Left renal cortex interstitium (tissue), 4 donors: ENCODE data around the gene HGFAC. TPM values are rescaled to one million over a fixed set of nuclear protein-coding genes. Genes with fewer than 3 reads are reported as not detected.

Experiments used
- DNase-seq, 4 donors: peaks; one replicate each; pipeline ENCODE4 v3.0.0-alpha.2; 2013; ENCODE audit warnings: low read depth in 4 of 4, low spot score in 2 of 4, missing footprints in 1 of 4
- polyA plus RNA-seq, 4 donors: library from polyadenylated mRNA; unstranded; fragments of 120-200 nt; gene quantifications; one replicate each; pipeline ENCODE4 v1.2.1, GENCODE V29; 2013; ENCODE audit not compliant: insufficient read length in 4 of 4

HGFAC gene
- polyA plus RNA-seq, 4 donors = 0.78 to 4.1 (median 1.7) TPM

DNA sequence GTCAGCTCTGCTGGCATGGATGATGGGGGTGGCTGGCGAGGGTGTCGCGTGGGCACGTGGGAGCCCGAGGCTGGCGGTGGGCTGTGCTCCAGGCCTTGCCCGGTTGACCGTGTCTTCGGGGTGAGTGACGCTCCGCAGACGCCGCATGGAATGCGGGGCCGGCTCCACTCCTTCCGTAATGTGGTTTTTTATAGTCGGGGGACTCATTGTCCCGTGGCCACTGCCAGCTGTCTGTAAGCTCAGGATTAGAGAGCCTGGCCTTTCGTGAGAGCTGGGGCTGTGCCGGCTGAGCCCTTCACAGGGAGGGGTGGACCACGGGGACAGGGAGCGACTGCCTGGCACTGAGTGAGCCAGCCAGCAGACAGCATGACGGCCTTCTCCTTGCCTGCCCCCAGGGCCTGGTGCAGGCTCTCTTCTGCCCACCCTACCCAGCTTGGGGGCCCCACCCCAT, 41.7 kb downstream of the HGFAC start:
- DNase-seq = no peak

DNA sequence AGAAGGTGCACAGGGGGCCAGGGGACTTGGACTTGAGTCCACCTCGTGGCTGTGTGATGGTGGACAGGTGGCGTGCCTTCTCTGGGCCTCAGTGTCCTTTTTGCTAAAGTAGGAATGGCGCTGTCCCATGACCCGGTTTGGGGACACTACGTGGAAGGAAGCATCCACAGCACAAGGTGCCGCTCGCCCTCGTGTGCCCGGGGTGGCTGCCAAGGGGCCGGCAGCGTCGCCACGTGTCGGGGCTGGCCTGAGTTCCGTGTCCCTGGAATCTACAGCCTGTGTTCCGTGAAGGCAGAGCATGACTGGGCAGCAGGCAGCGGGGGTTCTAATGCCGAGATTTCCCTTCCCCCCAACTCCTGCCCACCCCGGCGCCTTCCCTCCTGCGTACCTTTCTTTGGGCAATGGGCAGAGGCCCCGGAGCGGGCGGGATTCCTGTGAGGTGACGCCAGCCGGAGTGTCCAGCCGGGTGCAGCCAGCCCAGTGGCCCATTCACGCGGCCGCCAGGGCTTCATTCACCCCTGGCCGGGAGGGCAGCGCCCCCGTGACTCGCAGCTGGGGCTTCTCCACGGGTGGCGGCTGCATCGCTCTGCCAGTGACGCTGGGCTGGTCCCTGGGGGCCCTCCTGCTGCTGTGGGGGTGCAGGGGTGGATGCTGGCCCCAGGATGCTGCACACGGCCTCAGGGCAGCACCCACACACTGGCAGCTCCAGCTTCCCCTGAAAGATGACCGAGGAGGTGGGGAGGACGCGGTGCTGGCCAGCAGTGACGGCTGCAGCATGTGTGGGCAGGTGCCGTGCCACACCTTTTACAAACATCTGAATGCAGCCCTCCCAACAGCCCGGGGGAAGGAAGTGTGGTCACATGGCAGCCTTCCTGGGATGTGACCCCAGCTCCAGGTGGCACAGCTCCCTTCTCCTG, 42.5 kb downstream of the HGFAC start:
- DNase-seq = peak in 1 of 4 donors; percentile 38

DNA sequence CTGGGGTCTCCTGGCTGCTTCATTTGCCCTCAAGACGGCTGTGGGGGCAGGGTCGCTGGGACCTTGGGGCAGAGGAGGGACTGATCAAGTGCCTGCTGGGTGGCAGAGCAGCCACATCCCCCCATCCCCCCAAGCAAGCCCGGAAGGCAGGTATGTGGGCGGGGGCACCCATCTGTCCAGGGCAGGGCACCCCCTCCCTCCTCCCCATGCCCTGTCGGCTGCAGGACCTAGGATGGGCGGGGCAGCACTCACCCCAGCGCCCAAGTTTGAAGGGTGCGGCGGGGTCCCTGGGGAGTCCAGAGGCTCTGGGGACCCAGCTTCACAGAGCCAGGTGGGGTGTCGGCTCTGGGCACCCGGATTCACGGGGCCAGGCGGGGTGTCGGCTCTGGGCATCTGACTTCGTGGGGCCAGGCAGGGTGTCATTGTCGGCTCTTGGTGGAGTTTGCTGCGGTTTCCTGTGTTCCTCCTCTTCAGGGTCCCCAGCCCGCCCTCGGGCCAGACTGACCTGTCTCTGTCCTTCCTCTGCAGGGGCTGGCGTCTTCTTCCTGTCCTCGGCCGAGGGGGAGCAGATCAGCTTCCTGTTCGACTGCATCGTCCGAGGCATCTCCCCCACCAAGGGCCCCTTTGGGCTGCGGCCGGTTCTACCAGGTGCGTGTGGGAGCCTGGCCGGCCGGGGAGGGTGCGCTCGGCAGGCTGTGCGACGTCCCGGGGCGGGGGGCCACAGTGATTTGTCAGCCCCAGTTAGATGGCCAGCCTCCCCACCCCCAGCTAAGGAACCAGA, 43.4 kb downstream of the HGFAC start:
- DNase-seq = peak in 1 of 4 donors; percentile 32

DNA sequence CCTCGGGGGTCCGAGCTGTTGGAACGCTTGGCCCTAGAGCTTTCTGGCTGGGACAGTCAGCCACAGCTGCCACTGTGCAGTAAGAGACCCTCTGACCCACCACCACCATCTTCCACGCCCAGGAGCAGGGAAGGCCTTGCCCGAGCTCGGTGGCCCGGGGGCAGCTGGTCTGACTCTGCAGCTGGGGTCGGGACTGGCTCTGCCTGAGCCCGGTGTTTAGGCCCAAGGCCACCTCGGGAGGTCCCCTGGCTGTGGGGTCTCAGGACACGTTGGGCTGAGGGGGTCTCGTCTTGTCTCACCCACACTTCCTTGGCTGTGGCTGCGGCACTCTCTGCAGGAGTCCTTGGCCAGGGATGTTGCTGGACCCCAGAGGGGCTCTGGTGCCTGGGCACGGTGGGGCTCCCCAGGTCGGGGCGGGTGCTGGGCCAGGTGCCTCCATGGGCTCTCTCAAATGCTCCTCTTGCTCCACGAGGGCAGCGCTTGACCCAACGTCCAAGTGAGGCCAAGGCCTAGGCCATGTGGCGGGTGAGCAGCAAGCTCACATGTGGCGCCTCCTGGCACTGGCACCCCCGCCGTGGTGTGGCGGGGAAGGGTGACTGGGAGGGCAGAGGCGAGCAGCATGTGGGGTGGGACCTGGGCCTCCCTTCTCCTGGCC, 44.2 kb downstream of the HGFAC start:
- DNase-seq = no peak

DNA sequence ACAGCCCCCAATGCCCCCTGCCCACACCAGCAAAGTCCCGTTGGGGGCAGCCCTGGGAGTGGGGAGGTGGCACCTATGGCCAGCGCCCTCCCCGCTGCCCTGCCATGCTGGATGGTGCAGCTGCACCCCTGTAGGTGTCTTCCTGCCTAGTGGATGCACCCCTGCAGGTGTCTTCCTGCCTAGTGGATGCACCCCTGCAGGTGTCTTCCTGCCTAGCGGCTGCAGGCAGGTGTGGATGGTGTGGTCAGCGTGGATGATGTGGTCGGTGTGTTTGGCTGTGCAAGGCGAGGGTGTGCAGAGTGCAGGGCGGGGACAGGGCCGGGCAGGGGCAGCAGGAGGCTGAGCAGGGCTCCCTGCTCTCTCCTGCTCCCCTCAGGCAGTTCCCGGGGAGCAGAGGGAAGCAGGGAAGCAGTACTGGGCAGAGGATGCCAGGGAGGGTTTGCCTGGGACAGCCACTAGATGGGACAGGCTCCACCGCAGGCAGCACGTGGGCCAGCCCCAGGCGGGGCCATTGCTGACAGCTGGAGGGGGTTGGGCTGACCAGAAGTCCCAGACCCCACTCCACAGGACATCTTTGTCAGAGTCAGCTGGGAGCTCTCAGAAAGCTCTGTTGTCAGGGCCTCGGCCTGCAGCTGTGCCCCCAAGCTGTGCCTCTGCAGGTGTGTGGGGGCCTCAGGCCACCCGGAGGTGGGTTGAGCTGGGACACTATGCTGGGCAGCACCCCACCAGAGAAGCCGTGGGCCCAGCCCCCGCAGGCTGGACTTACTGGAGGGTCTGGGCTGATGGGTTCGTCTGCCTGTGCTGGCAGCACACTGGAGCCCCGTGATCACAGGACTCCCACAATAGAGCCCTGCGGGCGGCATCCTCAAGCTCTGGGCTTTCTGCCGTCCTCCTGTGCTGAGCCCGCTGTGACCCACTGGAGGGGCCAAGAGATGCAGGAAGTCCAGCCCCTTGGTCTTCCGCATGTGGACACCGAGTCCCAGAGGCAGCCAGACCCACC, 45.1 kb downstream of the HGFAC start:
- DNase-seq = no peak

DNA sequence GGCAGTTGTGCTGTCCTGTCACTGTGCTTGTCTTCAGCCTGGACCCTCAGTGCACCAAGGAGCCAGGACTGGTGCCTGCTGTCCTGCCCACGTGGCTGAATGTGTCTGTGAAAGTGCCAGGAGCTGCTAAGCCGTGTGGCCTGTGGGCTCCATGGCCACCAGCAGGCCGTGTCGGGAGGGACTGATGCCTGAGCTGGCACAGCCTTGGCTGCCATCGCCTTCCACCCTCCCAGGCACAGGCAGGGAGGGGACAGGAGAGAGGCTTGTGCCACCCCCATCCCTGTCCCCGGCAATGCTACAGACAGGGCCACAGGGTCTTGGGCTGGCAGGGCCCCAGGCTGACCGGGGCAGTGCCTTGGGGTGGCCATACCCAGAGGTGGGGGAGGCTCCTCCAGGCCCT, 46.1 kb downstream of the HGFAC start:
- no peak for DNase-seq

DNA sequence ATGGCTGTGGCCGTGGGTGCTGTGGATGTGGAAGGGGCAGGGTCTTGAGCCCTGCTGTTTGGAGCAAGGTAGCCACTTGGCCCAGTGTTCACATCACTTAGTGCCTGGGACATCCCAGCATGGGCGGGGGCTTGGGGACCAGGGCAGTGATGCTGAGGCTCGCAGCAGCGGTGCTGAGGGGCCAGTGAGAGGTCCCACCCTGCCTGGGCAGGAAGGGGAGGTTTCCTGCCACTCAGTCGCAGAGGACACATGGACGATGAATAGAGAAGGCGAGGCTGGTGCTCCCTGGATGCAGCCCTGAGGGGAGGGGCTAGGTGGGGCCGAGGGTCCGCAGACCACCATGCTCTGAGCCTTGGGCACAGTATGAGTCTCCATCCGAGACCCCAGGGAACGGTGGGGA, 47.1 kb downstream of the HGFAC start:
- no peak for DNase-seq

DNA sequence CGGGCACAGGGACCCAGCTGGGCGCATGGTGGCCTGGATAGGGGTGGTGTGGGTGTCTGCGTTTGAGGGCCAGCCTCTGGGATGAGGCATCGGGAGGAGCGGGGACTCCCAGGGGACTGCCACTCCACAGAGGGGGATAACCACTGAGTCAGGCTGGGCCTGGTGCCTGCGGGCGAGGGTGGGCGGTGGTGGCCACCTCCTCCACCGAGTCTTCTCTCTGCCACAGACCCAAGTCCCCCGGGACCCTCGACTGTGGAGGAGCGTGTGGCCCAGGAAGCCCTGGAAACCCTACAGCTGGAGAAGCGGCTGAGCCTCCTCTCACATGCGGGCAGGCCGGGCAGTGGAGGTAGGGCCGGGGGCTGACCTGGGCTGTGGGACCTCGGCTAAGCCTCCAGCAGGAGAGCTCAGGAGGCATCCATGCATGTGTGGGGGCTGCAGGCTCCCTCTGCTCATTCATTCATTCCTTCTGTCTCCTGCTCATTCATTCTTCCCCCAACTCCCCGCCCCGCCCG, 47.7 kb downstream of the HGFAC start:
- DNase-seq = no peak

DNA sequence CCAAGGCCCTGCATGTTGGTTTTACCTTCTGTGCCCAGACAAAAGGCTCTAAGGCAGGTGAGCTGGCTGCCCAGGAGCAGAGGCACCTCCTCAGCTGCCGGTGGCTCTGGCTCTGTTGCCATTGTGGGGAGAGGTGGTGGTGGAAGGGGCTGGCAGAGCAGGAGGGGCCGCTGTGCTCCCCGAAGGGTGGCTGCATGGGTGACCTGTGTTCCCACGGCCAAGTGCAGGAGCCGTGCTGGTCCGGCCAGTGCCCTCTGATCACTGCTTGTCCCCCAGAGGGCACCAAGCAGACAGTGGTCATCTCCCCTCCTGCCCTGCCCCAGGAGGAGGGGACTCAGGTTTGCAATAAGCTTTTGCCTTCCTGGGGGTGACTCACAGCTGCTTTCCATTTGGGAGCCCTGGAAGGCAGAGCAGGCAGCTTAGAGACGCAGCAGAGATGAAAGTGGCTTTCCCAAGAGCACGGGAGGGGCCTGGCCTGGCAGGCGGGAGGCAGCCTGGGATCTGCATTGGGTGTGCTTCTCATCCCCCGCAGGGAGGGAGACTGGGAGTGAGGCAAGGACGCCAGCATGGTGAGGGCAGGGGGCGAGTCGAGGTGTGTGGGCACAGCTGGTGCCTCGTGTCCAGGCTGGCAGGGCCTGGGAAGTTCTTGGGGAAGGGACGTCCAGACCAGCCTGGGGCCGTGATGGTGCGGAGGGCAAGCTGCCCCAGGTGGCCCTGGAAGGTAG, 50.1 kb downstream of the HGFAC start:
- DNase-seq = no peak

DNA sequence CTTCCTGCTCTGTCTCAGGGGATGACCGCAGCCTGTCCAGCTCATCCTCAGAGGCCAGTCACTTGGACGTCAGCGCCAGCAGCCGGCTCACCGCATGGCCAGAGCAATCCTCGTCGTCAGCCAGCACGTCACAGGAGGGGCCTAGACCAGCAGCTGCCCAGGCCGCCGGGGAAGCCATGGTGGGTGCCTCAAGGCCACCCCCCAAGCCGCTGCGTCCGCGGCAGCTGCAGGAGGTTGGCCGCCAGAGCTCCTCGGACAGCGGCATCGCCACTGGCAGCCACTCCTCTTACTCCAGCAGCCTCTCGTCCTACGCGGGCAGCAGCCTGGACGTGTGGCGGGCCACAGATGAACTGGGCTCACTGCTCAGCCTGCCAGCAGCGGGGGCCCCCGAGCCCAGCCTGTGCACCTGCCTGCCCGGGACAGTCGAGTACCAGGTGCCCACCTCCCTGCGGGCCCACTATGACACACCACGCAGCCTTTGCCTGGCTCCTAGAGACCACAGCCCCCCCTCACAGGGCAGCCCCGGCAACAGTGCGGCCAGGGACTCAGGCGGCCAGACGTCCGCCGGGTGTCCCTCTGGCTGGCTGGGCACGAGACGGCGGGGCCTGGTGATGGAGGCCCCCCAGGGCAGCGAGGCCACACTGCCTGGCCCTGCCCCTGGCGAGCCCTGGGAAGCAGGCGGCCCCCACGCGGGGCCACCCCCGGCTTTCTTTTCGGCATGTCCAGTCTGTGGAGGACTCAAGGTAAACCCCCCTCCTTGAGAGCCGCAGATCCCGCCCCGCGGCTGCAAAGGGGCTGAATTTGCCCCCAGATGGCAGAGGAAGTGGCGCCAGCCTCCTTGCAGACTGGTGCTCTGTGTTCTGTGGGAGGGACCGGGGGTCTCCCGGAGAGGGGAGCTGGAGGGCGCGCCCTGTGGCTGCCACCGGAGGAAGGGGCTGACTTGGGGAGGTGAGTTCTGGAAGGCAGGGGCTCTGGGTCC, 51.3 kb downstream of the HGFAC start:
- DNase-seq = no peak

DNA sequence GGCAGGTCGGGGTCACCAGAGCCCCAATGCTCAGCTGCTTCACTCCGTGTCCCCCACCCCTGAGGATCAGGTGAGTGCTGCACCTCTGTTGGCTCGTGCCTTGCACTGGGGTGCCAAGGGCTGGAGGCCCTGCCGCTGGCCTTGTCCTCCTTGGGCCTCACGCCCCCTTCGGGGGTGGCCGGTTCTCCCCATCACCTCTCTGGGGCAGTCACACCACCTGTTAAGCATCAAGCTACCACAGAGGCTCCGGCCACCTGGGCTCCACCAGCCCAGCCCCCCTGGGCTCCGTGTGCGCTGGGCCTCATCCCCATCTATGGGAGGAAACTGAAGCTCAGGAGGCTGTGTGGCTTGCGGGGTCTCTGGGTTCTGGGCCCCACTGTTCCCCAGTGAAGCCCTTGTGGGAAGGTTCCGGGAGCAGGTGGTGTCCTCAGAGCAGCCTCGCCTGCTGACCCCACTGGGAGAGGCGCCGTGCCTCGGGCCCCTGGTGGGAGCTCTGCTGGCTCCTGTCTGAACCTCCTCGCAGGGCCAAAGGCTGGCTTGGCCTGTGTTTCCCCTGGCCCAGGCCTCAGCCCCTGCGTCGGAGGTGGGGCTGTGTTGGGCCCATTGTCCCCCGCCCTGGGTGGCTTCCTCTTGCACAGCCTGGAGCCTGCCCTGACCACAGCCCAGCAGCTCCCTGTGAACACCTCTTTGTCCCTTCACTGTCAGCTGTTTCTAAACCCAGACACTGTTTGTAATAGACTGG, 52.1 kb downstream of the HGFAC start:
- DNase-seq = no peak

DNA sequence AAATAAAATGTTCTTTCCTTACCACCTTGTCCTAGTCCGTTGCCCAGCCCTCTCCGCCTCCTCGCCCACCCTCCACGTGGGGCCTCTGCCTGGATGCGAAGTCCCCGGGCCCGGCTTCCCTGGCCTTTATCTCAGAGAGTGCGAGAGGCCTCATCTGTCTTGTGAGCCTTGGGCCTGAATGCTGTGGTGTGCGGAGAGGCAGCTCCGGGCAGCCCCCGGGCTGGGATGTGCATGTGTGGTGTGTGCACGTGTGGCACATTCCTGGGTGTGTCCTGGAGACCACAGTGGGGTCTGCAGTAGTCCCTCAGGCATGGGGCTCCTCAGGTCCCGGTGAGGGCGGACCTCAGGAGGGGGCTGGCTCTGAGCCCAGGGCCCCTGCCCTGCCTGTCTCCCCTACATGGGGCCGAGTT, 52.7 kb downstream of the HGFAC start:
- no peak for DNase-seq

DNA sequence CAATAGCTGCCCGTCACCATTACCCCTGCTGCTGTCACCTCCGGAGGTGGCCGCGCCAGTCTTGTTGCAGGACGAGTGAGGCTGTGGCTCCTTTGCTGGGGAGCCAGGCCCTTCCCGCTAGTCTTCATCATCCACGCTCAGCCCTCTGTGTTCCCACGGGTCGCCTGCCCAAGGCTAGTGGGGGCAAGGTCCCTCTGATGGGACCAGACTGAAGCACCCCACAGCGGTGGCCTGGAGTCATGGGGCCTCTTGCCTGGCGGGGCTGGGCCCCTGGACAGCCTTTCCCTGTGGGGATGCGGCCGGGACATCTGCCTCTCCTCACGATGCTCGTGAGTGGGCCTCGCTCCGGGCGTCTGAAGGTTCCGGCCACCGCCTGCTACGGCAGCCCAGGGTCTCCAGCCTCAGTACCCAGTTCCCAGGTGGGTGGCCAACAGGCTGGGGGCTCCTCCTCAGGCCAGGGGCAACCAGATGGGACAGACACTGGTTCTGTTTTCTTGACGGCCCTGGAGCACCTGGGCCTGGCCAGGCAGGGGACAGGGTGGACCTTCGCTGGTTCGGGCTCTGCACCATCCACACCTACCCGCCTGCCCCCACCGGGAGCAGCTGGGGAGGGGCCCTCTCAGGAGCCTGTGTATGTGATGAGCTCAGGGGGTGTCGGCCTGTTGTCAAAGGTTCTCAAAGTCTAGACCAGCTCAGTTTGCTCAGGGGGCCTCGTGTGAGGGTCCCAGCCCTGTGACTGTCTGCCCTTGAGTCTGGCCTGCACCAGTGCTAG, 53.6 kb downstream of the HGFAC start:
- no peak for DNase-seq

DNA sequence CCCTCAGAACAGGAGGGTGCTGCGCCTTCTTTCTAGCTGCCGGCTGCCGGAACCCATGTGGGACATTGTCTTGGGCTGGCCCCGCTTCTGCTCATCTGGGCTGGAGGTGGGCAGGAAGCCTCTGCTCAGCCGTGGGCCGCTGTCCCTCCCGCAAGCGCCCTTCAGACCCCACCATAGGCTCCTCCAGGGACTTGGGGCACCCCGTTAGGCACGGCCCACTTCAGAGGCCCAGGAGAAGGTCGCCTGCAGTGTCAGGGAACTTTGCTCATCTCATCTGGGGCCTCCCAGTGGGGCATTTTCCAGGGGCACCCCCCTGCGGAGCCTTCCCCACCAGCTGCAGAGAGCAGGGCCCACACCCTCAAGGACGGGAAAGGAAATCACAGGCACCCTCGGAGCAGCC, 54.3 kb downstream of the HGFAC start:
- DNase-seq = no peak

DNA sequence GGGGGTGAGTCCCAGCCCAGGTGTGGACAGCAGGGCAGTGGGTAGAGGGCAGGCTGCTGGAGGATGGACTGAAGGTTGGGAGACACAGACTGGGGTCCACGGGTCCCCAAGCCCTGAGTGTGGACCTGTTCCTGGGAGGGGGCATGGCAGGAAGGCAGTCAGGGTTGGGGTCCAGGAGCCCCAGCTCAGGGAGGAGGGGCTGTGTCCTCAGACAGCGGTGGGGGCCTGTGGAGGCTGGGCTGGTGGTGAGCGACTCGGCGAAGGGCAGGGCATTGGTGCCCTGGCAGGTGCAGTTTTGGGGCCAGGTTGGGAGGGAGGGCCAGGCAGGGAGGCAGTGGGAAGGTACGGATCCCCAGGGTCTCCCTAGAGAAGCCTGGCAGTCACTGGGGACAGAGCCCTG, 55.3 kb downstream of the HGFAC start:
- DNase-seq = no peak
